HepG2 (cell line): ENCODE data around the gene PSPH. TPM values are rescaled to one million over a fixed set of nuclear protein-coding genes. Genes with fewer than 3 reads are reported as not detected.

ENCODE experiments used
- AGO2 ChIP-seq: fragments of 200-400 bp; formaldehyde crosslinking; optimal IDR thresholded peaks from 2 replicates; pipeline ENCODE3; 2017; ENCODE audit warnings: mild to moderate bottlenecking, low read depth, low read length, moderate library complexity
- ASH2L ChIP-seq: fragments of 300-600, 200-600 bp; sonication (generic); IDR thresholded peaks from 2 replicates; pipeline ENCODE4 v1.7.0; 2017; ENCODE audit warnings: low read depth, mild to moderate bottlenecking, moderate library complexity, mixed read lengths, low read length; ENCODE audit not compliant: insufficient read length
- FOXP1 ChIP-seq, 2 experiments: fragments of 450-650 bp in 1 of 2; IDR thresholded peaks; 2 replicates each; pipeline ENCODE4 v1.6.1; 2017 to 2018; ENCODE audit warnings: antibody characterized with exemption in 1 of 2
- GABPB1 ChIP-seq: IDR thresholded peaks from 2 replicates; pipeline ENCODE4 v1.6.1; 2016; ENCODE audit warnings: mild to moderate bottlenecking, missing genetic modification reagents, moderate library complexity, missing compliant biosample characterization
- HMG20B ChIP-seq: conservative IDR thresholded peaks from 2 replicates; pipeline ENCODE4 v1.6.1; 2016; ENCODE audit warnings: missing genetic modification reagents, missing compliant biosample characterization
- HNRNPK ChIP-seq: fragments of 200-400 bp; formaldehyde crosslinking; IDR thresholded peaks from 2 replicates; pipeline ENCODE4 v1.6.1; 2018; ENCODE audit warnings: low read length, low read depth, moderate library complexity, mild to moderate bottlenecking; ENCODE audit not compliant: poor library complexity, severe bottlenecking
- NFRKB ChIP-seq: fragments of 450-650 bp; IDR thresholded peaks from 2 replicates; pipeline ENCODE4 v1.6.1; 2017
- PHF21A ChIP-seq: sonication (generic); formaldehyde crosslinking; IDR thresholded peaks from 2 replicates; pipeline ENCODE4 v1.5.0; 2020; ENCODE audit warnings: mild to moderate bottlenecking, missing genetic modification reagents
- SNAI1 ChIP-seq: sonication (generic); formaldehyde crosslinking; IDR thresholded peaks from 2 replicates; pipeline ENCODE4 v1.5.0; 2020; ENCODE audit warnings: mild to moderate bottlenecking, missing genetic modification reagents, borderline replicate concordance
- TBP ChIP-seq: sonication (generic); formaldehyde crosslinking; IDR thresholded peaks from 2 replicates; pipeline ENCODE4 v1.5.0; 2020; ENCODE audit warnings: missing genetic modification reagents
- TCF7 ChIP-seq: sonication (generic); IDR thresholded peaks from 2 replicates; pipeline ENCODE4 v1.6.1; 2016; ENCODE audit warnings: antibody characterized with exemption, low read depth
- TOPORS ChIP-seq: sonication (generic); formaldehyde crosslinking; IDR thresholded peaks from 2 replicates; pipeline ENCODE4 v1.8.0; 2023; ENCODE audit warnings: mild to moderate bottlenecking, missing genetic modification reagents
- ZBTB14 ChIP-seq: sonication (generic); formaldehyde crosslinking; IDR thresholded peaks from 2 replicates; pipeline ENCODE4 v1.4.0; 2020; ENCODE audit warnings: missing genetic modification reagents
- ZFP37 ChIP-seq: sonication (generic); formaldehyde crosslinking; IDR thresholded peaks from 2 replicates; pipeline ENCODE4 v1.4.0; 2020; ENCODE audit warnings: missing genetic modification reagents, borderline replicate concordance
- ZHX2 ChIP-seq, 2 experiments: sonication (generic) in 1 of 2; formaldehyde crosslinking in 1 of 2; IDR thresholded peaks; 2 replicates each; pipeline versions ENCODE4 v1.6.1 to v1.9.0; 2014 to 2022; ENCODE audit warnings: antibody characterized with exemption in 1 of 2, borderline replicate concordance in 1 of 2, inconsistent platforms in 1 of 2, low read depth in 1 of 2, missing genetic modification reagents in 1 of 2
- ZNF260 ChIP-seq: sonication (generic); formaldehyde crosslinking; IDR thresholded peaks from 2 replicates; pipeline ENCODE4 v1.4.0; 2020; ENCODE audit warnings: missing genetic modification reagents, low read depth, mild to moderate bottlenecking, borderline replicate concordance
- ZNF562 ChIP-seq: sonication (generic); formaldehyde crosslinking; IDR thresholded peaks from 2 replicates; pipeline ENCODE4 v1.8.0; 2022; ENCODE audit warnings: missing genetic modification reagents, borderline replicate concordance
- ZNF589 ChIP-seq: sonication (generic); formaldehyde crosslinking; conservative IDR thresholded peaks from 2 replicates; pipeline ENCODE4 v1.8.0; 2022; ENCODE audit warnings: mild to moderate bottlenecking, moderate library complexity, missing genetic modification reagents
- ZNF670 ChIP-seq: sonication (generic); formaldehyde crosslinking; IDR thresholded peaks from 2 replicates; pipeline ENCODE4 v1.8.0; 2022; ENCODE audit warnings: mild to moderate bottlenecking, missing genetic modification reagents, borderline replicate concordance
- ZNF713 ChIP-seq: sonication (generic); formaldehyde crosslinking; IDR thresholded peaks from 2 replicates; pipeline ENCODE4 v1.4.0; 2020; ENCODE audit warnings: mild to moderate bottlenecking, missing genetic modification reagents
- polyA plus RNA-seq, 8 experiments: library from polyadenylated mRNA; depleted of rRNA in 3 of 8; stranded (reverse) in 7 of 8; unstranded in 1 of 8; fragments of >200 nt; fragmentation: Illumina TruSeq in 4 of 8; extraction: Trizol in 4 of 8; gene quantifications; 2 replicates each; pipeline versions ENCODE4 v1.2.1 to v1.2.3, GENCODE V29; 2011 to 2016; ENCODE audit warnings: low read depth in 4 of 8, missing spikeins in 1 of 8, mixed read lengths in 1 of 8; ENCODE audit not compliant: insufficient read depth in 1 of 8
- total RNA-seq, 5 experiments: library from RNA; depleted of rRNA; stranded (reverse); fragments of >200 nt; fragmentation: Illumina TruSeq; extraction: Trizol; gene quantifications; 2 replicates each; pipeline ENCODE4 v1.2.3, GENCODE V29; 2016; ENCODE audit warnings: low read depth in 1 of 5
- TF ChIP-seq, protein P1 (sequence below): sonication (generic); formaldehyde crosslinking; conservative IDR thresholded peaks from 2 replicates; pipeline ENCODE4 v1.4.0; 2020; ENCODE audit warnings: missing genetic modification reagents

The PSPH gene
- total and polyA plus RNA-seq, 2 of the 13 experiments (the other 11 are each of a cell fraction or from before 2014, with no cell fraction given) = 85.5 to 124 TPM

- TF ChIP-seq ZHX2 (IDR thresholded peaks at IDR 0.05; ENCODE audit: low read depth) = no peak
- peak; percentile 73; the same call in 1 of the 2 replicates for TF ChIP-seq ZHX2 (CRISPR knock-in tag; IDR thresholded peaks at IDR 0.05; ENCODE audit: borderline replicate concordance)
- peak; percentile 72 for TF ChIP-seq PHF21A (CRISPR knock-in tag)
- TF ChIP-seq NFRKB = no peak
- TF ChIP-seq ZNF589 (CRISPR knock-in tag) = no peak
- TF ChIP-seq ZNF713 = no peak
- TF ChIP-seq ZNF260 = no peak
- TF ChIP-seq TBP = 0 out of 2 replicates have a peak, but pooled peaks have one; percentile 37
- TF ChIP-seq TOPORS (CRISPR knock-in tag) = peak; percentile 66; the same call in 1 of the 2 replicates
- peak; percentile 50 for TF ChIP-seq ASH2L
- no peak for TF ChIP-seq ZNF562 (CRISPR knock-in tag)
- TF ChIP-seq HMG20B = no peak
- no peak for TF ChIP-seq ZNF670
- TF ChIP-seq GABPB1 (CRISPR knock-in tag) = peak; percentile 86
- TF ChIP-seq FOXP1 (IDR thresholded peaks at IDR 0.05) = no peak
- TF ChIP-seq FOXP1 (CRISPR knock-in tag; IDR thresholded peaks at IDR 0.05) = no peak
- TF ChIP-seq HNRNPK = peak; percentile 70
- TF ChIP-seq, protein P1, sequence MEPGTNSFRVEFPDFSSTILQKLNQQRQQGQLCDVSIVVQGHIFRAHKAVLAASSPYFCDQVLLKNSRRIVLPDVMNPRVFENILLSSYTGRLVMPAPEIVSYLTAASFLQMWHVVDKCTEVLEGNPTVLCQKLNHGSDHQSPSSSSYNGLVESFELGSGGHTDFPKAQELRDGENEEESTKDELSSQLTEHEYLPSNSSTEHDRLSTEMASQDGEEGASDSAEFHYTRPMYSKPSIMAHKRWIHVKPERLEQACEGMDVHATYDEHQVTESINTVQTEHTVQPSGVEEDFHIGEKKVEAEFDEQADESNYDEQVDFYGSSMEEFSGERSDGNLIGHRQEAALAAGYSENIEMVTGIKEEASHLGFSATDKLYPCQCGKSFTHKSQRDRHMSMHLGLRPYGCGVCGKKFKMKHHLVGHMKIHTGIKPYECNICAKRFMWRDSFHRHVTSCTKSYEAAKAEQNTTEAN (CRISPR knock-in tag) = peak; percentile 57; the same call in 1 of the 2 replicates
- TF ChIP-seq ZBTB14 (CRISPR knock-in tag) = peak; percentile 25; the same call in 1 of the 2 replicates
- TF ChIP-seq AGO2 = peak; percentile 100
- TF ChIP-seq SNAI1 (CRISPR knock-in tag) = 0 out of 2 replicates have a peak, but pooled peaks have one; percentile 41
- TF ChIP-seq ZFP37 (CRISPR knock-in tag) = no peak
- TF ChIP-seq TCF7 = no peak
Measured at GRCh38 chr7:56063882-56064625, 12.8 kb upstream of the PSPH start, which contains the start of gene SUMF2 (continued).
